Muscle of arm (tissue), 12 donors: Measurements from ENCODE around the gene STK39. TPM values are rescaled to one million over a fixed set of nuclear protein-coding genes. Genes with fewer than 3 reads are reported as not detected.

Source experiments
- DNase-seq: peaks from one replicate; pipeline ENCODE4 v3.0.0-alpha.2; 2013
- polyA plus RNA-seq, 12 donors: library from polyadenylated mRNA; unstranded; fragments of 120-200 nt; gene quantifications; one replicate each; pipeline ENCODE4 v1.2.1, GENCODE V29; 2013; ENCODE audit not compliant: insufficient read length in 12 of 12

The STK39 gene
- polyA plus RNA-seq, 12 donors: 15.5 to 26.4 (median 21.4) TPM; not detected in 1

DNA sequence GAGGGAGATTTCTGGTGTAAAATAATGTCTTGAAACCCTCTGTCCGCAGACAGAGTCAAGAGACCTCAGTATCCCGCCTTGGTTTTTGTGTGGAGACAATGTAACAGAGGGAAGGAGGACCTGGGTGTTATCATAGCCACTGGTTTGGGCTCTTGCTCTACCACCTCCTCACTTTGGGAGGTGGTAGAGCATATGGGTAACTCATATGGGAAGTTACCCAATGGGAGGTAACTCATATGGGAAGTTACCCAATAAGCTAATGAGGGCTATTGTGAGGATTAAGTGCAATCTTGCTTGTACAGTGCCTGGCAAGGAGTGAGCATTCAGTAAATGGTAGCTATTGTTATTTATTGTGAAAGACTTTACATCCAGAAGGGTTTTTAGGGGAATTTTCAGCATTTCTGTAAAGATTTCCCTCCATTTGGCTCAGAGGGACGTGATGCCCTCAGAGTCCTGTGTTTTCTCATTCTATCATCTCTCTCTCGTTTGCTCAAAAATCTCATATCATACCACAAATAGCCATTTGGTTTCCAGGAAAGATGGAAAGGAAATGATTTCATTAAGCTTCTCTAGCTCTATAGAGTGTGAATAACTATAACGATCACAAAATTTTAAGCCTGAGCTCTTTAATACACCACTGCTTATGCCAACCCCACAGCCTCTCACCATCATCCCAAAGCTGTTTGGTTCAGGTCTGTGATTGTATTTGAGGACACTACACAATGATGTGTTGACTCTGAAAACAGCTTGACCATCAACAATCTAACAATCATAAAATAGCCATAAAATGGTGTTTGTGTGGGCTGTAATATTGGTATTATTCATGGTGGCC lies 307.7 kb downstream of the STK39 start:
- DNase-seq: no peak

DNA sequence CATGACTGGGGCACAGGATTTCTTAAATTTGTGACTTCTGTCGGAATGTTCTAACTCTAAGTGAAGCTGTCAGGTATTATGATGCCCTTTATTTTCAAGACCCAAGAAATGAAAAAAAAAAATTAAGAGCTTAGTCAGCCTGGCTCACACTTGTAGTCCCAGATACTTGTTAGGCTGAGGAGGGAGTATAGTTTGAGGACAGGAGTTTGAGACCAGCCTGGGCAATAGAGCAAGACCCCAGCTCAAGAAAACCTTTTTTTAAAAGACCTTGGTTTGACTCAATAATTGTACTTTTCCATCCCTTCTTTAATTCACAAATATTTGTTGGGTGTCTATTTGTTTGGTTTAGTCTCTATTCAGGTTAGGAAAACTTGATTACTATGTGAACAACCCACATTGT lies 310.0 kb downstream of the STK39 start:
- no peak for DNase-seq

DNA sequence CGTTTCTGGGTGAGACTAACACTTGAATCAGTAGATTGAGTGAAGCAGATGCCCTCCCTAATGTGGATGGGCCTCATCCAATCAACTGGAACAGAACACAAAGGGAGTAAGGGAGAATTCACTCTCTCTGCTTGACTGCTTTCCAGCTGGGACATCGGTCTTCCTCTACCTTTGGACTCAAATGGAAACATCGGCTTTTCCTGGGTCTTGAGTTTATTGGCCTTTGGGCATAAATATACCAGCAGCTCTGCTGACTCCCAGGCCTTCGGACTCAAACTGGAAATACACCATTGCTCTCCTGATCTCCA lies 311.6 kb downstream of the STK39 start:
- no peak for DNase-seq

DNA sequence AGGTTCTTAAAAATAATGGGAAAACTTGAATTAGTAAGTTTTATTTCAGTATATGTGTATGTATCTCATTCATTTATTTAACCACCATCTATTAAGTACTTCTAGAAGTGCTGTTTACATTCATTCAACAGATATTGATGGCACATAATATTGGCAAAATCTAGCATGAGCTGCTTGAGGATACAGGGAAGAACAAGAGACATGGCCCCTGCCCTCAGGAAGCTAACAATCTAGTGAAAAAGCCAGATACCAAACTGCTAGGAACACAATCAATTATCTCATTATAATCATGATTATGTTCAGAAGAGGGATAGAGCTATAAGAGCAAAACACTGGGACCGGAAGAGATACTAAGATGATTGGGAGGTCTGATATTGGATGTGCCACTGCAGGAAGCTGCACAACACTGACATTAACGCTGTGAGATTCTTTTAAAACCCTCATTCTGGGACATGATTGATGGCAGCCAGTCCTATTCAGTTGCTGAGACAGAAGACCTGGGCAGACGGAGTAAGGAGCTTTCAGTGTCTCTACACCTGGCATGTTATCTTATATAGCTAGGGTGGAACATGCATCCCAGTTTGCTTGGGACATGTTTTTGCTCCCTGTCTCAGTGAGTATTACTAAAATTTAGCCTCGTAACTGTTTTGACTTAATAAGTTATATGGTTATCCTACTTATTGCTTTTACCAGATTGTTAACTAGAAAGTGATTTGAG lies 314.1 kb downstream of the STK39 start:
- DNase-seq: no peak

DNA sequence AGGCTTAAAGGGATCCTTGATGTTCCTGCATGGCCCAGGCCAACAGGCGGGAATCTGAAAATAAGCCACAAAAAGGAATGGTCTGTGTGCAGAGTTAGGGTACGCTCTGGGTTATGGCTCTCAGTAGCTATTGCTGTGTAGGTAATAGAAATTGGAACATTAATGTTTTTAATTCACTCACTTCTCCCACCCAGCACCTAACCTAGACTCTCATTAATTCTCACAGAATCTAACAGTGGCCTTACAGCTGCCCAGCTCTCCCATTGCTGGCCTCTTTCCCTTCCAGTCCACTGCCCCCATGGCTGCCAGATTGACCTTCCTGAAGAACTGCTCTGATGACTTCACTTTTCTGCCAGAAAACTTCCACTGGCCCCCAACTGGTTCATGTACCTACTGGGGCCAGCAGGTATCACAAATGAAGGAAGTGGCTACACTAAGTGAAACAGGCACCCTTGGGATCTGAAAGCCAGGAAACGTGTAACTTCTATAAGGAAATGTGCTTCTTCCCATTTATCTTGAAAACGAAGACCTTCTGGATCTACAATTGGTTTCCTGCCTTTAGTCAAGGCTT lies 315.2 kb downstream of the STK39 start:
- no peak for DNase-seq

DNA sequence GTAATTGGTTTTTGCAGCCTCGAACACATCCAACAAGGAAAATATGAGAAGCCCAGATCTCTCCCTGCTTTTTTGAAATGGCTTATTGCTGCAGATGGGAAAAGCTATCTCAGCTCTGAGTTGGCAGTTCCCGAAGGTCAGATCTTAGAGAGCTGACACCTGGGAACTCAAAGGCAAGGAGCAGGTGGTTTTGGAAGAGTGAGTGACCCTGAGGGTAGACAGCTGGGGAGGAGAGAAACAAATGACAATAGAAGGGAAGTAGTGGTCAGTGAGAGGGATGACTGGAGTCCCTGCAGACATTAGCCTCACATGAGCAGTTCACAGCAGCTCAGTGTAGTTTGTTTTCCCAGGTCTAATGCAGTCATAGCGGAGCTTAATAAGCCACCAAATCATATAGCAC lies 317.9 kb downstream of the STK39 start:
- no peak for DNase-seq

DNA sequence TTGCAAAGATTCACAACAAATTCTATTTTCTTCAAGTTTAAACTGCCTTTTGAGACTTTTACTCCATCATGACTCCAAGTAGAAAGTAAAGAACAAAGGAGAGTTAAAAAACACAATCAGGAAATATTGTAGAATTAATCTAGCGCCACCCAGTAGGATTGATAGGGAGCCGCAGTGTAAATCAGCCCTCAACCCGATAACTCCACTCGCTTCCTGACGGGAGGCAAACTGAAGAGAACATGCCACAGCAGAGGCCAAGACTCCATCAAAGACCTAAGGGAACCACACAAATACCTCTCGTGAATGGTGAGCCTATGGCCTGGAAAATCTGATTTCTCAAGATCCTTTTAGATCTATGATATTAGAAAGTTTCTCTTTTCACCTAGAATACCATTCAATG lies 319.0 kb downstream of the STK39 start:
- DNase-seq: no peak

DNA sequence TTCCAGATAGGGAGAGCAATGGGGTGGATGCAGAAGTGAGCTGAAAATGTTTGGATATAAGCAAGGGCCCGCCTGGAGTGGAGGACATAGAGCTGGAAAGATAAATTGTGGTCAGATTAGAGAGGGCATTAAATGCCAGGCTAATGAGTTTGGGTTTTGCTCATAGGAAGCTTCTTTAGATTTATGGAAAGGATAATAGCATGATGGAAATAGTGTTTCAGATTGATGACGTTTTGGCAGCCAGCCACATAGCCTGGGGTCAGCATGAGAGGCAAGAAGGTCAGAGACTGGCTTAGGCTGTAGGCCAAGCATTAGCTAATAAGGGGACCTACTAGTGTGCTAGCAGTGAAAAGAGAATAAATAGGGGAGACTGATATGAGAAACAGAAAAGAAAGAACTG lies 321.6 kb downstream of the STK39 start:
- no peak for DNase-seq

DNA sequence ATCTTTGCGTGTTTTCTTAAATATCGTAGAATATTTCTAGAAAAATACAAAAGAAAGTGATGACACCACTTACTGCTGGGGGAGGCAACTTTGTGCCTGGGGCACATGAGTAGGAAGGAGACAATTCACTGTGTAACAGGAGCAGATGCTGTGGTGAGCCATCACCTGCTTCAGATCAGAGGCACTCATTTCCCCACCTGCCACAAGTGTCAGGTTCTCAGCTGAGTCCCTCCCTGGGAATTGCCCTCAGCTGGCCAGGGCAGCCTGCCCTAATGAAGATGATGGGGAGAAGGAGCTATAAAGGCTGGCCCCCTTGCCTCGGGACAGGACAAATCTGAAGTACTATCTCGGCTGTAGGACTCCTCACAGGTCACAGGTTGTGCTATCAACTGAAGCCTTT lies 322.8 kb downstream of the STK39 start:
- no peak for DNase-seq

DNA sequence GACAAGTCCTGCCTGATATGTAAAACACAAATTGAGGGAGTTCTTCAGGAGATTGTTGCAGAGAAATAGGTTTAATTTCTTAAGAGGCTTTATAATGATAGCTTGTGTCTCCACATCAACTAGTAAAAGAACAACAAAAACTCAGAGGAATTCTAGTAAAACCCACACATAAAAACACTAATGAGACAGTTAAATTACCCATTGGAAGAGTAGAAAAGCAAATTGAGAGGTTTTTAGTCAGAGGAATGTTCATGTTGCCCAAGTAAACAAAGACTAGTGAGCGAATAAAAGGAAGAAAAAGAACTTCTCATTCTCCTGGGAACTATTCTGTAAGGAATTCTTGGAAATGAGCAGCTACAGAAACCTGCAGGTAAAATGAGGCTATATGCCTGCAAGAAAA lies 330.6 kb downstream of the STK39 start:
- no peak for DNase-seq

DNA sequence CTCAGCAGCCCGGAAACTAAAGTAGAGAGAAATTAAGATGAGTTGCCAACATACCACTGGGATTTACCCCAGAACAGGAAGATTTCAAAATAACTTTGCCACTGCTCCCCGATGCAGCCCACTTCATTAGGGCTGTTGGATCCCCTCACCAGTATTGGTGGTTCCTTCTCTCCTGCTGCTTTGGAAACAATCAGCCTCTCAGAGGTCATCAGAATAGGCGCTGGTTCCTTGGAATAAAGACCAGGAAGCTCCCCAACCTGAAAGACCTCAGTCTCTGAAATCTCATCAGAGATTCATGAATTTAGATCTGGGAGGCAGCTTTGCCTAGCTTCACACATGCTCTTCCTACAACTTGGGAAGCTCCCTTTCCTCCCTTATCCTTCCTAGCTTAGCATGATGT lies 332.4 kb downstream of the STK39 start:
- no peak for DNase-seq

DNA sequence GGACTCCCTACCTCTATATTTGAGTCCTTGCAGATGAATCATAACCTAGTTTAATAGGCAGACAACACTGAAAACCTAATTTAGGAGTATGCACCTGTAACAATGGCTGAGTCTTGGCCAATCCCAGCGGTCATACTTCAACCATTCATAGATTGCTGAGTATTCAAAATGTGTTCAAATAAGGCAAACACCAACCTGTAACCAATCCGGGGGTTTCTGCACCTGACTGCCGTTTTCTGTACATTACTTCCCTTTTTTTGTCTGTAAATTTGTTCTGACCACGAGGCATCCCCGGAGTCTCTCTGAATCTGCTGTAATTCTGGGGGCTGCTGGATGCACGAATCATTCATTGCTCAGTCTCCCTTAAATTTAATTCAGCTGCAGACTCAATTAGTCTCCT lies 338.6 kb downstream of the STK39 start:
- DNase-seq: no peak

DNA sequence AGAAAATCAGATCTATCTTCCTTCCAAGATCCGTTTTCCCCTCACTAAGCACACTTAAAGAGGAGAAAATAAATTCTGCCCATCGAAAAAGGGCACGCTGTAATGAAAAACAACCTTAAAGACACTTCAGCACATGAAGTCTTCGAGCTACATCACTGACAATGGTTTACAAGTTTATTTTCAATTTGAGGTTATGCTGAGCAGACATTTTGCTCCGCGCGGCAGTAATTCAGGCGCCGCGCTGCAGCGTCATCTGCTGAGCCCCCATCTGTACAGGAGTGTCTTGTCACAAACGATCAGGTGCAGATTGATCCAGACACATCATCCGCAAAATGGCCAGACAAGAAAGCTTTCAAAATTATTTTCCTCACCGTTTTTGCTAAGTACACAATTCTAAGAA lies 341.7 kb downstream of the STK39 start:
- no peak for DNase-seq

Other genes starting within 250 kb of the STK39 start
- 10 to 100 TPM in 11 of 12 donors, not detected in 1; 38.2 to 59.2 (median 48.9) TPM for gene CERS6, start 208.7 kb upstream of the STK39 start, polyA plus RNA-seq